Peyer's patch (tissue), 4 donors: Measurements from ENCODE around the gene ZBTB48. TPM values are rescaled to one million over a fixed set of nuclear protein-coding genes. Genes with fewer than 3 reads are reported as not detected.
"Not testable (repeated sequence)": the region's sequence is repeated elsewhere in the genome, so short reads cannot be mapped to it uniquely, and the experiment has no call there.

ENCODE experiments used
- DNase-seq, 3 donors: peaks; one replicate each; pipeline ENCODE4 v3.0.0-alpha.2; 2017 to 2019
- H3K27ac ChIP-seq, 4 donors: fragments of 200-600 bp; sonication (generic); one replicate each; pipeline ENCODE4 v1.5.1; 2016 to 2019
- H3K27me3 ChIP-seq, 2 donors: fragments of 200-600 bp; sonication (generic); one replicate each; pipeline ENCODE4 v1.5.1; 2019
- H3K36me3 ChIP-seq, 3 donors: fragments of 200-600 bp; sonication (generic); one replicate each; pipeline ENCODE4 v1.5.1; 2016 to 2019
- H3K4me1 ChIP-seq, 4 donors: fragments of 200-600 bp; sonication (generic); one replicate each; pipeline ENCODE4 v1.5.1; 2016 to 2019
- H3K4me3 ChIP-seq, 4 donors: fragments of 200-600 bp; sonication (generic); 1 replicate in 3 of 4; 2 replicates in 1 of 4; pipeline ENCODE4 v1.5.1; 2016 to 2019; ENCODE audit warnings: mild to moderate bottlenecking in 1 of 4
- H3K9me3 ChIP-seq, 4 donors: fragments of 200-600 bp; sonication (generic); one replicate each; pipeline ENCODE4 v1.5.1; 2016 to 2019; ENCODE audit warnings: mild to moderate bottlenecking in 1 of 4
- CTCF ChIP-seq, 6 experiments: fragments of 450-650 bp in 4 of 6; fragments of 200-600 bp in 2 of 6; sonication (generic) in 1 of 6; IDR thresholded peaks; one replicate each; pipeline ENCODE4 v1.5.1; 2017 to 2019; ENCODE audit warnings: antibody characterized with exemption in 6 of 6, mild to moderate bottlenecking in 3 of 6, moderate library complexity in 1 of 6
- POLR2A ChIP-seq, 2 donors: fragments of 450-650 bp; IDR thresholded peaks; one replicate each; pipeline ENCODE4 v1.5.1; 2017; ENCODE audit warnings: antibody characterized with exemption in 2 of 2, mild to moderate bottlenecking in 2 of 2, moderate library complexity in 2 of 2
- total RNA-seq, 4 donors: library from RNA; depleted of rRNA; stranded (reverse); fragments of >200 nt; gene quantifications; one replicate each; pipeline ENCODE4 v1.1.0, GENCODE V29; 2016

The ZBTB48 gene
- total RNA-seq, 4 donors from 2014 or later: 27.0 to 80.9 (median 38.2) TPM

GRCh38 chr1:6547301-6547700 is 32.5 kb upstream of the ZBTB48 start:
- peaks cover 0 to under 1% (median 0%) of the 10 kb centered on the region in 4 donors for H3K4me1 ChIP-seq
- peaks cover 0 to 77% (median 2%) of the 10 kb centered on the region in 3 donors for H3K36me3 ChIP-seq
- H3K9me3 ChIP-seq: no peaks in the 10 kb centered on the region
- no peak overlapping the region for H3K27ac ChIP-seq
- TF ChIP-seq CTCF (IDR thresholded peaks at IDR 0.05): no peak
- TF ChIP-seq POLR2A (IDR thresholded peaks at IDR 0.05): no peak
- no peak overlapping the region for H3K4me3 ChIP-seq
- DNase-seq: no peak
- no peaks in the 10 kb centered on the region for H3K27me3 ChIP-seq

- Histone ChIP-seq H3K4me3 (peak within 1 kb of the TSS; percentile 90 to 100 (median 93)), H3K36me3 (peaks cover 0 to 17% (median 0%) of the 10 kb centered on the region in 3 donors), H3K27me3 (no peaks in the 10 kb centered on the region), H3K27ac (peak within 1 kb of the TSS; percentile 69 to 85 (median 74)), H3K4me1 (peaks cover 0 to 22% (median 13%) of the 10 kb centered on the region in 4 donors), H3K9me3 (no peaks in the 10 kb centered on the region)
- TF ChIP-seq POLR2A (IDR thresholded peaks at IDR 0.05): peak in 1 of 2 donors; percentile 29
- TF ChIP-seq CTCF (IDR thresholded peaks at IDR 0.05): peak; percentile 94 to 98 (median 97)
- DNase-seq: peak; percentile 87 to 97 (median 95)
Observed at GRCh38 chr1:6554031-6554906, 25.5 kb upstream of the ZBTB48 start, which contains the start of gene NOL9. TSS of gene NOL9 (minus strand) at chr1:6554513. CDS start at chr1:6554502, 11 bp downstream.

GRCh38 chr1:6554907-6555778 is 24.7 kb upstream of the ZBTB48 start, which contains the start of gene TAS1R1:
TSS of gene TAS1R1 (plus strand) at chr1:6555307. CDS start at chr1:6555374, 67 bp downstream.
- TF ChIP-seq POLR2A (IDR thresholded peaks at IDR 0.05) (no peak), CTCF (IDR thresholded peaks at IDR 0.05) (no peak)
- Histone ChIP-seq H3K27ac (peak within 1 kb of the TSS; percentile 69 to 85 (median 74)), H3K4me1 (peaks cover 0 to 22% (median 13%) of the 10 kb centered on the region in 4 donors), H3K9me3 (no peaks in the 10 kb centered on the region), H3K27me3 (no peaks in the 10 kb centered on the region), H3K36me3 (peaks cover 0 to 9% (median 0%) of the 10 kb centered on the region in 3 donors), H3K4me3 (peak within 1 kb of the TSS; percentile 90 to 100 (median 93))
- no peak for DNase-seq

GRCh38 chr1:6557597-6557996 is 22.2 kb upstream of the ZBTB48 start:
- no peak overlapping the region for H3K27ac ChIP-seq
- H3K4me3 ChIP-seq: no peak overlapping the region
- no peaks in the 10 kb centered on the region for H3K27me3 ChIP-seq
- no peak for TF ChIP-seq CTCF (IDR thresholded peaks at IDR 0.05)
- no peak for TF ChIP-seq POLR2A (IDR thresholded peaks at IDR 0.05)
- no peaks in the 10 kb centered on the region for H3K9me3 ChIP-seq
- no peak for DNase-seq
- peaks cover 0 to 19% (median 13%) of the 10 kb centered on the region in 4 donors for H3K4me1 ChIP-seq
- no peaks in the 10 kb centered on the region for H3K36me3 ChIP-seq

GRCh38 chr1:6559161-6559560 is 20.6 kb upstream of the ZBTB48 start:
- not testable (repeated sequence) for H3K9me3 ChIP-seq, H3K4me3 ChIP-seq, H3K4me1 ChIP-seq, H3K27me3 ChIP-seq, H3K27ac ChIP-seq, H3K36me3 ChIP-seq, DNase-seq
